ENCODE measurements around the gene NDUFS8.

Gene NDUFS8

GRCh38 chr11:68012843-68013610 lies 17.5 kb upstream of the NDUFS8 start:
- intact Hi-C loops (cut with DNase I) = loop anchor here (10.0 kb wide), 1 partner anchor 192 kb away; no protein-coding TSS in a partner anchor
- peak in 6 of 42 donors; percentile 37 to 66 (median 57) for DNase-seq

GRCh38 chr11:68013611-68014156 lies 16.8 kb upstream of the NDUFS8 start:
- intact Hi-C loops (cut with DNase I) = loop anchor here (10.0 kb wide), 1 partner anchor 191 kb away; no protein-coding TSS in a partner anchor

GRCh38 chr11:68014157-68014946 lies 16.1 kb upstream of the NDUFS8 start:
- no peak for DNase-seq
- intact Hi-C loops (cut with DNase I) = loop anchor here (10.0 kb wide), 1 partner anchor 190 kb away; no protein-coding TSS in a partner anchor

More at GRCh38 chr11:68013611-68014156, 16.8 kb upstream of the NDUFS8 start:
- no peak for DNase-seq

GRCh38 chr11:68014947-68015447 lies 15.5 kb upstream of the NDUFS8 start:
- intact Hi-C loops (cut with DNase I) = loop anchor here (10.0 kb wide), 1 partner anchor 190 kb away; no protein-coding TSS in a partner anchor
- no peak for DNase-seq

GRCh38 chr11:68015467-68015866 lies 15.0 kb upstream of the NDUFS8 start:
- intact Hi-C loops (cut with DNase I) = loop anchor here (10.0 kb wide), 1 partner anchor 189 kb away; no protein-coding TSS in a partner anchor
- no peak for DNase-seq

GRCh38 chr11:68016161-68016903 lies 14.1 kb upstream of the NDUFS8 start:
- no peak for DNase-seq
- intact Hi-C loops (cut with DNase I) = loop anchor here (10.0 kb wide), 1 partner anchor 188 kb away; no protein-coding TSS in a partner anchor

GRCh38 chr11:68016904-68017817 lies 13.3 kb upstream of the NDUFS8 start:
- intact Hi-C loops (cut with DNase I) = loop anchor here (10.0 kb wide), 1 partner anchor 188 kb away; no protein-coding TSS in a partner anchor
- peak in 10 of 42 donors; percentile 30 to 68 (median 52) for DNase-seq

GRCh38 chr11:68017980-68018729 lies 12.3 kb upstream of the NDUFS8 start:
- DNase-seq = peak in 1 of 42 donors; percentile 38
- intact Hi-C loops (cut with DNase I) = loop anchor here (10.0 kb wide), 1 partner anchor 187 kb away; no protein-coding TSS in a partner anchor

- intact Hi-C loops (cut with DNase I) = loop anchor here (10.0 kb wide), 1 partner anchor 186 kb away; no protein-coding TSS in a partner anchor
- no peak for DNase-seq
These were observed 11.7 kb upstream of the NDUFS8 start for GRCh38 chr11:68018730-68019190.

GRCh38 chr11:68019486-68019885 lies 11.0 kb upstream of the NDUFS8 start:
- intact Hi-C loops (cut with DNase I) = loop anchor here (10.0 kb wide), 1 partner anchor 185 kb away; no protein-coding TSS in a partner anchor
- DNase-seq = no peak

GRCh38 chr11:68020575-68020974 lies 9.9 kb upstream of the NDUFS8 start:
- intact Hi-C loops (cut with DNase I) = no loop called here
- DNase-seq = peak in 1 of 42 donors; percentile 45

- intact Hi-C loops (cut with DNase I) = no loop called here
- peak in 1 of 42 donors; percentile 47 for DNase-seq
These were observed 9.2 kb upstream of the NDUFS8 start for GRCh38 chr11:68021167-68021787.

GRCh38 chr11:68022531-68022930 lies 8.0 kb upstream of the NDUFS8 start:
- DNase-seq = no peak
- intact Hi-C loops (cut with DNase I) = no loop called here

GRCh38 chr11:68024508-68024907 lies 6.0 kb upstream of the NDUFS8 start:
- intact Hi-C loops (cut with DNase I) = no loop called here
- no peak for DNase-seq

GRCh38 chr11:68025047-68025446 lies 5.4 kb upstream of the NDUFS8 start:
- DNase-seq = no peak
- intact Hi-C loops (cut with DNase I) = no loop called here
